GM21447 (cell line): ENCODE measurements around the gene TSPAN19.

Experiments
- ATAC-seq: cut with Tn5 transposase; IDR thresholded peaks from one replicate; pipeline ENCODE4 v1.9.1; 2021; ENCODE audit not compliant: unreplicated experiment

TSPAN19 gene

GRCh38 chr12:85002778-85003296 lies 33.2 kb downstream of the TSPAN19 start:
- ATAC-seq, result no peak

DNA sequence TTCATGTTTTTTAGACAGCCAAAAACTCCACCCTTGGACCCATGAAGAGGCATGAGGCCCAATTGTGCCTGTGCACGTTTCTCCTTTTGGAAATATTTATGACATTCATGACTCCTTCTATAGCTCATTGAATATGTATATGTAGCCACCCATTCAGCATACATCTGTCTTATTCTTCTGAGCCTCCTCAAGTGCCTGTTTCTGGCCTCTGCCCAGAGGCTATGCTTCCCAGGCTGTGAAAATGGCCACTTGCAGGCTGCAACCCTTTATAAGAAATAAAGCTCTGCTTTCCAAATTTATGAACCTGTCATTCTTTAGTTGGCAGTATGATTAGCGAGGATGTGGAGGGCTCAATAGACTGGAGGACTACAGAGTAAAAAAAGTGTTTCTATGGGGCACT lies 35.3 kb downstream of the TSPAN19 start:
- no peak for ATAC-seq

GRCh38 chr12:84998341-84998740 lies 37.7 kb downstream of the TSPAN19 start:
- no peak for ATAC-seq

DNA sequence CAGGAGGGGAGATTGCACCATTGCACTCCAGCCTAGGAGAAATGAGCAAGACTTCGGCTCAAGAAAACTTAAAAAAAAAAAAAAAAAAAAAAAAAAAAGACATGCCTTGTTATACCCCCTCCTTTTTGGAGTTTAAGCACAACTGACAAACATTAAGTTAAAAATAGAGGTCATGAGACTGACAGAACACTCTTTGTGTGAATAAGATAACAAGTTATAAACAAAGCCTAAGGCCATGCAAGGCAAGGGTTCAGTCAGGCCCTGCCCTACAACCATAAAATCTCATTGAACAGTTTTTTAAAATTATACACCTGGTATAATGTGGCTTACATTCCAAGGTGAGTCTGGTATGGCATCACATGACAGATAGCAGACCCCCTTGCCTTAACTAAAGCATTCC lies 39.3 kb downstream of the TSPAN19 start:
- ATAC-seq, result no peak

DNA sequence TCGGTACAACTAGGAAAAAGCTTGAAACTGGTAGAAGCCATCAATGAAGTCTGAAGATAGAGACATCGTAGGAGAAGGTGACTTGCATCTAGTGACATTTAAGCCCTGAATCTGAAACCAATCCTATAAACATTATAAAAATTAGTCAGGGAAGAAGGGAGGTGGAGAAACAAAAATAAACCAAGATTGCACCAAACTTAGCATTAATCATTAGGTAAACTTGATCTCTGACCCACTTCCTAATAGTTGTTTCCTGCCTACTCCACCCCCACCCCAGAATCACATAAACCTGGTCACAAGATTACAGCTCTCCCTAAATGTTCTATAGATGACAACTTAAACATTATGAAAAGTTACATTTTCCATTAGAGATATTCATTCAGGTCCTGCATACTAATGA lies 40.4 kb downstream of the TSPAN19 start:
- ATAC-seq, result no peak

- ATAC-seq, result no peak
Measured at GRCh38 chr12:84994426-84994825, 41.7 kb downstream of the TSPAN19 start.

- no peak for ATAC-seq
Measured at GRCh38 chr12:84986586-84986985, 49.5 kb downstream of the TSPAN19 start.

GRCh38 chr12:84986117-84986516 lies 50.0 kb downstream of the TSPAN19 start:
- no peak for ATAC-seq

DNA sequence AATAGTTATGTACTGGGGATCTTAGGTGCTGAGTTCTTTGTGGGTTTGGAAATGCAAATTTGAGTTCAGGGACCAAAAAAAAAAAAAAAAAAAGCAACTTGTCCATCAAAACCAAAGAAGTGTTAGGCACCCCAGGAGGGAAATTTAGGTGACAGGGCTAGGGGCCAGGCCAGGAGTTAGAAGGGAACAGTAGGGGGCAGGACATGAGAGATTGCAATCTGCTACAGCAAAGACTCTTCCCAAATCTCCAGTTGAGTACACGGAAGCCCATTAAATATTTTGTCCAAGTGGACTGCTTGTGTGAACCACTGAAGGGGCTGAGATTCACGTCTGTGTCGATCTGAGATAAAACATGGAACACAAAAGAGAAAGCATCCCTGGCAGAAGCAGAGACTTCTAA lies 52.8 kb downstream of the TSPAN19 start:
- ATAC-seq, result no peak

DNA sequence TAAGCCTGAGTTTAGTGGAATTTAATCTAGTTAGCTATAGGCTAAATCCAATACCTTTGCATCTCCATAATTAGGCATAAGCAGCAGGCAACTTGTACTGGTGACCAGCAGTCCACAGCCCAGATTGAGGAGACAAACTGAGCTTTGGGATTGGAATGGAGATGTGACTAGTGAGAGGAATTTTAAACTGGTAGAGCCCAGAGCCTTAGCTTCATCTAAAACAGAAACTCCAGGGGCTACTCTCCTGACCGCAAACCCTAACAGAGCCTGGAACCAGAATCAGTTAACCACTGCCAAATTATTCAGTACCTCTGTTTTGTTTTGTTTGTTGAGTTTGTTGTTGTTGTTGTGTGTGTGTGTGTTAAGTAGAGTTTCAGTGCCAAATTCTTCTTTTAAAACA lies 53.2 kb downstream of the TSPAN19 start:
- ATAC-seq, result no peak

DNA sequence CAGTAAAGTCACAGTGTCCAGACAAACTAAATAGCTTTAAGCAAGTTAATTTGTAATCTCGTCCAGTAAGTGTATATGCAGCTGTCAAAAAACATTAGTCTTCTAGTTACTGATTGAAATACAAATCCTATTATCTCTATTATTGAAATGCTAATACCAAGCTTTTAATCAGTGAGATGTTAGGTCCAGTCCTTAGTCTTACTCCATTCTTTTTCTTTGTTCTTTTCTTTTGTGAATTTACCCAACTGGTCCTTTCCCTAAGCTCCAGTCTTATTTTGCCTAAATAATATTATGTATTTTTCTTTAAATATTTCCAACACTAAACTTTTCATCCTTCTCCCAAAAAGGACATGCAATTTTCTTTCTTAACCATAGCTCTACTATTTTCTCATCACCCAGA lies 57.2 kb downstream of the TSPAN19 start:
- ATAC-seq, result no peak

GRCh38 chr12:84976133-84976532 lies 59.9 kb downstream of the TSPAN19 start:
- ATAC-seq, result no peak

GRCh38 chr12:84974155-84974815 lies 61.8 kb downstream of the TSPAN19 start:
- ATAC-seq, result no peak

DNA sequence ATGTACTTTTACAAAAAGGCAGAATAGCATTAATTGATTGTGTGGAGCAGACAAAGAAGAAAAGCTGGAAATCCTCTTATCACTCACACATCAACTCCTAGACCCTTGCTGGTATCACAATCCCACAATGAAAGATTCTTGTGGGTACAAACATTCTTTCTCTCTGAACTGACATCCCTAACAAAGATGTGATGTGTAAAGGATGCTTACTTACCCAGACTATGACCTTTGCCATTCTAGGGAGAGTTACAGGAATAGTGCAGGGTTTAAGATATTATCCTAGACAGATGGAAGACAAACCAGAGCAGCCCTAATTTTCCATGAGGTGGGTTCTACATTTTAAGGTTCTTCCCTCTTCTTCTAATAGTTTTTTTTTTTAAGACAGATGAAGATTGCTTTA lies 63.1 kb downstream of the TSPAN19 start:
- no peak for ATAC-seq

DNA sequence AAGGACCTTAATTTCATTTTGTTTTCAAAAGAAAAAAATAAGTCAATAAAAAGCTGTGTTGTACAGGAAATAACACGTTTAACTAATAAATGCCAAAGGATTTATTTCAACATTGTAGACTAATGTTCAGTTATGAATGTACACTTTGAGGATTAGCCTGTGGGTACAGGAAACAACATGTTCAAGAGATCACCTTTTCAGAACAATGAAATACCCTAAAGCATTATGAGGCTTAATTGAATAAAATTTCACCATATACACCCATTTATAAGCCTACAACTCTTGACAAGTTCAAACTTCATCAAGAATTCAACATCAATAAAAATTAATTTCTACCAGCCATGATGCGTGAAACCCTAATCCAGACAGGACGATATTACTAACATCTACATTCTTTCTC lies 66.9 kb downstream of the TSPAN19 start:
- ATAC-seq, result no peak
